H1 (cell line): ENCODE measurements around the gene BSPRY. TPM values are rescaled to one million over a fixed set of nuclear protein-coding genes. Genes with fewer than 3 reads are reported as not detected.

Experiments used
- CTCF ChIA-PET: fragments of 300-600 bp; sonication (Branson Sonifier 250); formaldehyde crosslinking; loops from one replicate; lab custom pipeline; 2021; ENCODE audit not compliant: partially characterized antibody; lab: Charles Lee
- POLR2A ChIA-PET: fragments of 300-600 bp; sonication (Branson Sonifier 250); formaldehyde crosslinking; loops from one replicate; lab custom pipeline; 2021; ENCODE audit warnings: inconsistent platforms; ENCODE audit not compliant: partially characterized antibody; lab: Charles Lee
- DNase-seq, 2 experiments: peaks; one replicate each; pipeline versions ENCODE4 v3.0.0 to v3.0.0-alpha.2; 2010 to 2022; ENCODE audit warnings: low spot score in 2 of 2, low read depth in 1 of 2, mixed read lengths in 1 of 2
- FAIRE-seq: peaks from 2 replicates; lab custom pipeline; 2011; peaks lifted over from hg19 to GRCh38; lab: Jason Lieb, UNC
- H2AFZ ChIP-seq: 2 replicates; pipeline ENCODE4 v1.8.1; 2012; ENCODE audit warnings: low read length, inconsistent platforms
- H2AK5ac ChIP-seq: 2 replicates; pipeline ENCODE4 v1.6.1; 2013; ENCODE audit warnings: low read depth, low read length
- H2BK120ac ChIP-seq: replicated peaks from 2 replicates; pipeline ENCODE3; 2013; ENCODE audit warnings: low read depth, low read length, inconsistent platforms
- H2BK12ac ChIP-seq: 2 replicates; pipeline ENCODE4 v1.6.1; 2013; ENCODE audit warnings: low read depth, low read length
- H2BK15ac ChIP-seq: 2 replicates; pipeline ENCODE4 v1.6.1; 2013; ENCODE audit warnings: low read length
- H2BK20ac ChIP-seq: 2 replicates; pipeline ENCODE4 v1.6.1; 2013; ENCODE audit warnings: low read length
- H2BK5ac ChIP-seq: 2 replicates; pipeline ENCODE4 v1.6.1; 2013; ENCODE audit warnings: low read depth, low read length
- H3K14ac ChIP-seq: 2 replicates; pipeline ENCODE4 v1.6.1; 2013; ENCODE audit warnings: inconsistent platforms; ENCODE audit not compliant: insufficient read length
- H3K18ac ChIP-seq: 2 replicates; pipeline ENCODE4 v1.6.1; 2013; ENCODE audit warnings: low read length; ENCODE audit errors: extremely low read depth
- H3K23ac ChIP-seq: 2 replicates; pipeline ENCODE4 v1.6.1; 2013; ENCODE audit warnings: inconsistent platforms; ENCODE audit not compliant: insufficient read length
- H3K23me2 ChIP-seq: 2 replicates; pipeline ENCODE4 v1.6.1; 2013; ENCODE audit warnings: low read depth, low read length
- H3K27ac ChIP-seq: 2 replicates; pipeline ENCODE4 v1.6.1; 2011; ENCODE audit warnings: low read depth, low read length, inconsistent platforms
- H3K27me3 ChIP-seq, 4 experiments: replicated peaks in 1 of 4; 1 replicate in 1 of 4; 2 replicates in 3 of 4; pipeline versions ENCODE4 v1.6.1 to v1.8.1; 2011 to 2013; ENCODE audit warnings: low read length in 3 of 4, mild to moderate bottlenecking in 3 of 4, inconsistent platforms in 2 of 4, mixed read lengths in 2 of 4, moderate library complexity in 1 of 4; ENCODE audit not compliant: control insufficient read depth in 3 of 4, insufficient read depth in 3 of 4; ENCODE audit errors: extremely low read depth in 1 of 4
- H3K36me3 ChIP-seq, 4 experiments: 2 replicates each; pipeline versions ENCODE4 v1.6.1 to v1.8.1; 2011 to 2013; ENCODE audit warnings: mild to moderate bottlenecking in 4 of 4, low read length in 3 of 4, moderate library complexity in 2 of 4, control low read depth in 1 of 4, inconsistent platforms in 1 of 4; ENCODE audit not compliant: insufficient read depth in 4 of 4, control insufficient read depth in 2 of 4
- H3K4ac ChIP-seq: replicated peaks from 2 replicates; pipeline ENCODE3; 2013; ENCODE audit warnings: low read length, low read depth, mixed read lengths, inconsistent platforms; ENCODE audit not compliant: insufficient read length
- H3K4me1 ChIP-seq, 4 experiments: replicated peaks in 1 of 4; 1 replicate in 1 of 4; 2 replicates in 3 of 4; pipeline versions ENCODE4 v1.6.1 to v1.8.1; 2011 to 2013; ENCODE audit warnings: low read length in 3 of 4, inconsistent platforms in 2 of 4, mixed read lengths in 1 of 4; ENCODE audit not compliant: insufficient read depth in 4 of 4, control insufficient read depth in 3 of 4
- H3K4me2 ChIP-seq, 2 experiments: 2 replicates each; pipeline versions ENCODE4 v1.6.1 to v1.8.1; 2011 to 2013; ENCODE audit warnings: low read depth in 2 of 2, low read length in 2 of 2, control low read depth in 1 of 2, inconsistent platforms in 1 of 2, mild to moderate bottlenecking in 1 of 2; ENCODE audit not compliant: insufficient read depth in 1 of 2
- H3K4me3 ChIP-seq, 4 experiments: fragments of 200-600, 300-600 bp in 1 of 4; sonication (generic), shearing (Covaris generic), sonication (Bioruptor Twin) in 1 of 4; 2 replicates each; pipeline versions ENCODE4 v1.5.1 to v1.8.1; 2011 to 2016; ENCODE audit warnings: low read length in 4 of 4, low read depth in 3 of 4, control low read depth in 2 of 4, inconsistent platforms in 2 of 4, mild to moderate bottlenecking in 2 of 4, mixed read lengths in 1 of 4, moderate library complexity in 1 of 4; ENCODE audit not compliant: insufficient read depth in 2 of 4; ENCODE audit errors: extremely low read depth in 1 of 4
- H3K56ac ChIP-seq: replicated peaks from 2 replicates; pipeline ENCODE3; 2013; ENCODE audit warnings: low read depth, mild to moderate bottlenecking, mixed read lengths, low read length, inconsistent platforms; ENCODE audit not compliant: insufficient read length
- H3K79me1 ChIP-seq: 2 replicates; pipeline ENCODE4 v1.6.1; 2013; ENCODE audit warnings: low read depth, low read length, control low read depth
- H3K79me2 ChIP-seq, 2 experiments: 2 replicates each; pipeline versions ENCODE4 v1.6.1 to v1.8.1; 2012 to 2013; ENCODE audit warnings: low read length in 2 of 2, mild to moderate bottlenecking in 2 of 2, inconsistent platforms in 1 of 2; ENCODE audit not compliant: insufficient read depth in 2 of 2, control insufficient read depth in 1 of 2
- H3K9ac ChIP-seq, 4 experiments: replicated peaks in 1 of 4; 1 replicate in 1 of 4; 2 replicates in 3 of 4; pipeline versions ENCODE4 v1.6.1 to v1.8.1; 2011 to 2013; ENCODE audit warnings: low read depth in 3 of 4, low read length in 3 of 4, control low read depth in 2 of 4, mild to moderate bottlenecking in 2 of 4, moderate library complexity in 2 of 4, inconsistent platforms in 1 of 4; ENCODE audit errors: extremely low read depth in 1 of 4
- H3K9me3 ChIP-seq, 2 experiments: 2 replicates each; pipeline versions ENCODE4 v1.6.1 to v1.8.1; 2012 to 2013; ENCODE audit warnings: mild to moderate bottlenecking in 2 of 2, moderate library complexity in 2 of 2, control low read depth in 1 of 2, inconsistent platforms in 1 of 2, low read depth in 1 of 2, low read length in 1 of 2, mixed read lengths in 1 of 2; ENCODE audit not compliant: insufficient read depth in 2 of 2
- H4K20me1 ChIP-seq, 2 experiments: replicated peaks in 1 of 2; 2 replicates each; pipeline versions ENCODE3 to v1.8.1; 2011 to 2013; ENCODE audit warnings: inconsistent platforms in 2 of 2, low read length in 2 of 2, mild to moderate bottlenecking in 1 of 2; ENCODE audit not compliant: insufficient read depth in 2 of 2, control insufficient read depth in 1 of 2
- H4K5ac ChIP-seq: 2 replicates; pipeline ENCODE4 v1.6.1; 2013; ENCODE audit warnings: low read length, low read depth, mixed read lengths, inconsistent platforms; ENCODE audit not compliant: insufficient read length
- H4K8ac ChIP-seq: 2 replicates; pipeline ENCODE4 v1.8.0; 2013; ENCODE audit warnings: mild to moderate bottlenecking, moderate library complexity, low read length, inconsistent platforms; ENCODE audit not compliant: insufficient read depth; ENCODE audit errors: extremely low read depth
- H4K91ac ChIP-seq: replicated peaks from 2 replicates; pipeline ENCODE3; 2013; ENCODE audit warnings: low read length, mixed read lengths, inconsistent platforms; ENCODE audit not compliant: insufficient read length
- ATF2 ChIP-seq: IDR thresholded peaks from 2 replicates; pipeline ENCODE4 v1.6.1; 2012; ENCODE audit warnings: low read length, inconsistent platforms
- EP300 ChIP-seq, 2 experiments: IDR thresholded peaks; 1 replicate in 1 of 2; 2 replicates in 1 of 2; pipeline ENCODE4 v1.6.1; 2011 to 2012; ENCODE audit warnings: low read depth in 2 of 2, low read length in 2 of 2, mild to moderate bottlenecking in 2 of 2, borderline replicate concordance in 1 of 2, inconsistent platforms in 1 of 2, moderate library complexity in 1 of 2
- JUN ChIP-seq: IDR thresholded peaks from 2 replicates; pipeline ENCODE4 v1.6.1; 2011; ENCODE audit warnings: low read depth, mild to moderate bottlenecking, improper control_type of control experiment, low read length
- MAX ChIP-seq: IDR thresholded peaks from 2 replicates; pipeline ENCODE4 v1.6.1; 2012; ENCODE audit warnings: inconsistent platforms
- PHF8 ChIP-seq: fragments of 200-600 bp; sonication (generic); conservative IDR thresholded peaks from 2 replicates; pipeline ENCODE4 v1.7.1; 2012; ENCODE audit warnings: low read depth, mild to moderate bottlenecking, inconsistent platforms, low read length, moderate library complexity
- TAF7 ChIP-seq: optimal IDR thresholded peaks from 2 replicates; pipeline ENCODE3; 2011; ENCODE audit warnings: low read depth, mild to moderate bottlenecking, inconsistent platforms, low read length, moderate library complexity, borderline replicate concordance
- TEAD4 ChIP-seq: IDR thresholded peaks from 2 replicates; pipeline ENCODE4 v1.6.1; 2012; ENCODE audit warnings: low read depth, low read length, inconsistent platforms, mixed read lengths
- WGBS, 2 experiments: shearing (Covaris generic) in 1 of 2; methylation state at CpG; one replicate each; pipeline versions ENCODE4 v1.1.6 to v1.1.7; 2013 to 2015; ENCODE audit warnings: low lambda C conversion rate in 2 of 2, mixed read lengths in 2 of 2, inconsistent platforms in 1 of 2, low coverage in 1 of 2, missing lambda C conversion rate in 1 of 2; ENCODE audit not compliant: insufficient replicate concordance in 2 of 2, insufficient coverage in 1 of 2, insufficient read length in 1 of 2; ENCODE audit errors: extremely low coverage in 1 of 2, missing lambda C conversion rate in 1 of 2; 5-methylcytosine and 5-hydroxymethylcytosine counted together
- polyA plus RNA-seq, 7 experiments: library from polyadenylated mRNA; depleted of rRNA in 3 of 7; stranded (reverse) in 5 of 7; unstranded in 2 of 7; fragments of >200 nt in 5 of 7; fragments of 200-250 nt in 2 of 7; gene quantifications; 1 replicate in 5 of 7; 2 replicates in 1 of 7; 4 replicates in 1 of 7; pipeline versions ENCODE4 v1.2.1 to v1.2.3, GENCODE V29; 2011 to 2013; ENCODE audit warnings: missing spikeins in 2 of 7, mixed read lengths in 2 of 7
- total RNA-seq: library from RNA; stranded (reverse); fragmentation: NEBNext Ultra II Directional; extraction: Animal tissue kit (Norgen Biotek cat#: 25700); gene quantifications from 2 replicates; pipeline ENCODE4 v1.2.1, GENCODE V29; 2021
- TF ChIP-seq, protein P1 (sequence below), 3 experiments: IDR thresholded peaks; 1 replicate in 2 of 3; 2 replicates in 1 of 3; pipeline versions ENCODE4 v1.5.1 to v1.6.1; 2011; ENCODE audit warnings: low read length in 3 of 3, mild to moderate bottlenecking in 3 of 3, inconsistent platforms in 2 of 3, low read depth in 1 of 3, moderate library complexity in 1 of 3; ENCODE audit not compliant: insufficient read depth in 1 of 3; ENCODE audit errors: control extremely low read depth in 1 of 3

The BSPRY gene
- total and polyA plus RNA-seq, 2 of the 8 experiments (the other 6 are each of a cell fraction or from before 2014, with no cell fraction given), result 5.5 to 10.9 TPM

- H3K4me3 ChIP-seq, result no peak overlapping the region
- no peak overlapping the region for H3K56ac ChIP-seq
- no peak overlapping the region for H2BK20ac ChIP-seq
- no peaks in the 10 kb centered on the region for H3K4me1 ChIP-seq
- no peak overlapping the region for H4K5ac ChIP-seq
- H3K79me2 ChIP-seq, result no peaks in the 10 kb centered on the region
- H3K23me2 ChIP-seq, result no peaks in the 10 kb centered on the region
- no peak overlapping the region for H3K23ac ChIP-seq
- H4K91ac ChIP-seq, result no peak overlapping the region
- no peak overlapping the region for H3K9ac ChIP-seq
- H3K9me3 ChIP-seq, result no peaks in the 10 kb centered on the region
- H2AK5ac ChIP-seq, result no peak overlapping the region
- DNase-seq (no peak), FAIRE-seq (no peak)
- H4K8ac ChIP-seq, result no peak overlapping the region
- no peak overlapping the region for H2BK120ac ChIP-seq
- H3K27me3 ChIP-seq, result no peaks in the 10 kb centered on the region; a peak in 1 of 7 replicates
- no peak overlapping the region for H3K4me2 ChIP-seq
- no peak overlapping the region for H2BK5ac ChIP-seq
- H3K27ac ChIP-seq, result no peak overlapping the region
- no peak overlapping the region for H2BK15ac ChIP-seq
- no peak overlapping the region for H2BK12ac ChIP-seq
- H3K79me1 ChIP-seq, result no peaks in the 10 kb centered on the region
- 77% methylated on average over 3 of the region's 3 CpGs; no CpG with 5 or more reads in 1 of the 2 experiments for WGBS, 2 experiments
- no peak overlapping the region for H3K18ac ChIP-seq
- H4K20me1 ChIP-seq, result no peaks in the 10 kb centered on the region
- ChIA-PET CTCF (interaction anchor here (0.7 to 4.2 kb wide), 7 partner anchors 8 to 280 kb away, joined by 3 to 30 read pairs (median 5); partner anchors contain the start of gene ALAD), POLR2A (interaction anchor here (0.6 to 1.1 kb wide), 3 partner anchors 12 to 34 kb away, joined by 3 read pairs; no protein-coding TSS in a partner anchor)
- H3K14ac ChIP-seq, result no peak overlapping the region
- H3K4ac ChIP-seq, result no peak overlapping the region
- H2AFZ ChIP-seq, result no peak overlapping the region
- H3K36me3 ChIP-seq, result no peaks in the 10 kb centered on the region
- no peak for TF ChIP-seq PHF8
- no peak for TF ChIP-seq JUN
- TF ChIP-seq EP300 (IDR thresholded peaks at IDR 0.05; ENCODE audit: borderline replicate concordance in 1 of 2, low read depth in 2 of 2, low read length in 2 of 2), result no peak
- no peak for TF ChIP-seq TEAD4
- TF ChIP-seq, protein P1, sequence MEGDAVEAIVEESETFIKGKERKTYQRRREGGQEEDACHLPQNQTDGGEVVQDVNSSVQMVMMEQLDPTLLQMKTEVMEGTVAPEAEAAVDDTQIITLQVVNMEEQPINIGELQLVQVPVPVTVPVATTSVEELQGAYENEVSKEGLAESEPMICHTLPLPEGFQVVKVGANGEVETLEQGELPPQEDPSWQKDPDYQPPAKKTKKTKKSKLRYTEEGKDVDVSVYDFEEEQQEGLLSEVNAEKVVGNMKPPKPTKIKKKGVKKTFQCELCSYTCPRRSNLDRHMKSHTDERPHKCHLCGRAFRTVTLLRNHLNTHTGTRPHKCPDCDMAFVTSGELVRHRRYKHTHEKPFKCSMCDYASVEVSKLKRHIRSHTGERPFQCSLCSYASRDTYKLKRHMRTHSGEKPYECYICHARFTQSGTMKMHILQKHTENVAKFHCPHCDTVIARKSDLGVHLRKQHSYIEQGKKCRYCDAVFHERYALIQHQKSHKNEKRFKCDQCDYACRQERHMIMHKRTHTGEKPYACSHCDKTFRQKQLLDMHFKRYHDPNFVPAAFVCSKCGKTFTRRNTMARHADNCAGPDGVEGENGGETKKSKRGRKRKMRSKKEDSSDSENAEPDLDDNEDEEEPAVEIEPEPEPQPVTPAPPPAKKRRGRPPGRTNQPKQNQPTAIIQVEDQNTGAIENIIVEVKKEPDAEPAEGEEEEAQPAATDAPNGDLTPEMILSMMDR (IDR thresholded peaks at IDR 0.05; ENCODE audit: control extremely low read depth in 1 of 3, insufficient read depth in 1 of 3, low read depth in 1 of 3, low read length in 3 of 3), result no peak
- TF ChIP-seq TAF7, result no peak
- no peak for TF ChIP-seq MAX
- TF ChIP-seq ATF2, result no peak
Measured at GRCh38 chr9:113311961-113312360, 37.4 kb upstream of the BSPRY start.
